ENCODE measurements around the gene AOPEP.

The AOPEP gene

DNA sequence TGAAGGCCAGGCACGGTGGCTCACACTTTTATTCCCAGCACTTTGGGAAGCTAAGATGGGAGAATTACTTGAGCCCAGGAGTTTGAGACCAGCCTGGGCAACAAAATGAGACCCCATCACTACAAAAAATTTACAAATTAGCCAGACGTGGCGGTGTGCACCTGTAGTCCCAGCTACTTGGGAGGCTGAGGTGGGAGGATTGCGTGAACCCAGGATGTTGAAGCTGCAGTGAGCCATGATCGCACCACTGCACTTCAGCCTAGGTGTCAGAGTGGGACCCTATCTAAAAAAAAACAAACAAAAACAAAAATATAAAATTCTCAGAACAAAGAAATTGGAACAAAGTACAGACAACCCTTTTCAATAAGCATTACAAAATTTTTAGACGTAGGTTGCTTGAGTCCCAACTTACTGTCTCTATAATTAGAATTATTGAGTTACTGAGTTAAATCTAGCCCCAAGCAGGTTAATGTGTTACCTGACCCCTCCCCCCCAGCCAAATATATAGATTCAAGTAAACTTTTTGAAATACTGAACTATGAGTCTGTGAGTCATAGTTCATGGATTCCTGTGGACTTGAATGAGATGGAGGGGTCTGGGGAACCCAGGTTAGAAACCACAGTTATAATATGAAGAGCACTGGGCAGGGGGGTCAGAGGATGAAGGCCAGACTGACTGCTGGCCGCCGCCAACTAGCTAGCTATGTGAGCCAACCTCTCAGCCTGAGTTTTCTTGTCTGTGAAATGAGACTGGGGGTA lies 173.1 kb downstream of the AOPEP start:
- DNase-seq (ENCODE audit: low read depth in 3 of 3) = no peak

GRCh38 chr9:94900222-94901018 lies 173.9 kb downstream of the AOPEP start:
- DNase-seq (ENCODE audit: low read depth in 3 of 3) = no peak

- DNase-seq (ENCODE audit: low read depth in 3 of 3) = no peak
Measured at GRCh38 chr9:94901019-94901363, 174.5 kb downstream of the AOPEP start.

- no peak for DNase-seq (ENCODE audit: low read depth in 3 of 3)
Measured at GRCh38 chr9:94903961-94904421, 177.5 kb downstream of the AOPEP start.

GRCh38 chr9:94904806-94905205 lies 178.3 kb downstream of the AOPEP start:
- no peak for DNase-seq (ENCODE audit: low read depth in 3 of 3)

DNA sequence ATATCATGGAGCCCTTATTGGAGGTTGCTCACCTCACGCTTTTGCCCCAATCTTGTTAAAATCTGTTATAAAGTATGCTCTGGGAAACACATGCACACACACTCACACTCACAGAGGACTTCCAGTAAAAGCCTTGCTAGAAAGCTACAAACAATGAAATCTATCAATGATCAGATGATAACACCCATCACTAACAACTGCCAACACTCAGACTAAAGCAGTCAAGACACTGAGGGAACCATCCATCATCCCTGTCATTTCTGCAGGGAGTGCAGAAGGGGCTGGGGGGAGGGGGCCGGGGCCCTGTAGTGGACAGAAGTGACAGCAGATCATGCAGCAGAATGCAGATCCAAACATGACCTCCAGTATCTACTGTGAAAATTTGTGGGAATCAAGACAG lies 179.1 kb downstream of the AOPEP start:
- no peak for DNase-seq (ENCODE audit: low read depth in 3 of 3)

DNA sequence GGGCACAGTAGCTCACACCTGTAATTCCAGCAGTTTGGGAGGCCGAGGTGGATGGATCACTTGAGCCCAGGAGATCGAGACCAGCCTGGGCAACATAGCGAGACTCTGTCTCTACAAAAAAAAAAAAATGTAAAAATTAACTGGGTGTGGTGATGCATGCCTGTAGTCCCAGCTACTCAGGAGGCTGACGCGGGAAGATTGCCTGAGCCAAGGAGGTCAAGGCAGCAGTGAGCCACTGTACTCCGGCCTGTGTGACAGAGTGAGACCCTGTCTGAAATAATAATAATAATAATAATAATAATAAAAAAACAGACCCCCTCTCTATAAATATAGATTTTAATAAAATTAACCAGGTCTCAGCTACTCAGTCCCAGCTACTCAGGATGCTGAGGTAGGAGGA lies 179.7 kb downstream of the AOPEP start:
- no peak for DNase-seq (ENCODE audit: low read depth in 3 of 3)

- no peak for DNase-seq (ENCODE audit: low read depth in 3 of 3)
Measured at GRCh38 chr9:94906713-94907112, 180.2 kb downstream of the AOPEP start.

- no peak for DNase-seq (ENCODE audit: low read depth in 3 of 3)
Measured at GRCh38 chr9:94907264-94907936, 180.9 kb downstream of the AOPEP start.

DNA sequence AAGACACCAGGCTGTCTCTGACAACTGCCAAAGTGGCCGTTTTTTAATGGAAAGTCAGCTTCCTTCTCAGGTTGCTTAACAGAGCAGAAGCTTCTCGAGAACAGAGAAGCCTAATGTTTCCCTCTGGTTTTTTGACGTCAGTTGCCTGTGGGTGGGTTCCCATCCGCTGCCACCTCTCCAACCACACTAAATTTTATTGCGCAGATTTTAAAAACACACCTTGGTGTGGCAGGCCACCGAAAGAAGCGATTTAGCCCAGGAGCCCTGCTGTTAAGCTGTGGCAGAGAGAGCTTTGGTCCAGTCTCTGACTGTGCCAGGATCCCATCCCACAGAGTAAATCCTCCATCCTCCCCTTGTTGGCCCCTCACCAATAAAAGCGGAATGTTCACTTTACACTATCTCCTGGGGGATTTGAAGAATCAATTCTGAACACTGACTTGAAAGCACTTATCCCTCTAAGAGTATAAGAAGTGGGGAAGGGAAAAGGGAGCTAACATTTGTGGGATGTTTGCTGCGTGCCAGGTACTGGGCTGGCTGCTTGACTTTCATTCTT lies 181.6 kb downstream of the AOPEP start:
- no peak for DNase-seq (ENCODE audit: low read depth in 3 of 3)

DNA sequence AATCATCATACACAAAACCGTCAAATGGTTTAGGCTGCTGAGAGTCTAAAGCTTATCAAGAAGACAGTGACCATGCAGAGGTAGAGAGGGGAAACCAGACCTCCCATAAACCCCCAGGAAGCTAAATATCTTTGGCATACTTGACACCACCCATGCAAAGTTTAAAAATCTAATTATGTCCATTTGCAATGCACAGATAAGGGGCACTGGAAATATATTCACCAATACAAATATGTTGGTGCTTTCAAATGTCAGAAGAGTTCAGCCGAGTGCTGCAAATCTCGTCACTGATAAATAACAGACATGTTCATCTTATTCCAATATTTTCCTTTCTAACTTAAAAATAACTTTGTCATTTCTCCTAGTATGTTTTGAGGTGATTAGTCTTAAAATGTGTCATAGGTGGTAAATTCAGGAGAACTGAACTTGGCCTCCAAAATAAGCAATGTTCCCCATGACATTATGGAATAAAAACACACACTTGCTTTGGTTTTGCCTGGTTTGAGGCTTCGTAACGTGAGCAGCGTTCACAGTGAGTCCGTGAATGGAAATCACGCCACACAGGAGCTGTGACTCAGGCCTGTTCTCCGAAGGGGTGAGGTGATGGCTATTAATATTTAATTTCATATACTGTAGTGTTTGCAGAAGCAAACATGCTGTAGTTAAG lies 182.2 kb downstream of the AOPEP start:
- no peak for DNase-seq (ENCODE audit: low read depth in 3 of 3)

DNA sequence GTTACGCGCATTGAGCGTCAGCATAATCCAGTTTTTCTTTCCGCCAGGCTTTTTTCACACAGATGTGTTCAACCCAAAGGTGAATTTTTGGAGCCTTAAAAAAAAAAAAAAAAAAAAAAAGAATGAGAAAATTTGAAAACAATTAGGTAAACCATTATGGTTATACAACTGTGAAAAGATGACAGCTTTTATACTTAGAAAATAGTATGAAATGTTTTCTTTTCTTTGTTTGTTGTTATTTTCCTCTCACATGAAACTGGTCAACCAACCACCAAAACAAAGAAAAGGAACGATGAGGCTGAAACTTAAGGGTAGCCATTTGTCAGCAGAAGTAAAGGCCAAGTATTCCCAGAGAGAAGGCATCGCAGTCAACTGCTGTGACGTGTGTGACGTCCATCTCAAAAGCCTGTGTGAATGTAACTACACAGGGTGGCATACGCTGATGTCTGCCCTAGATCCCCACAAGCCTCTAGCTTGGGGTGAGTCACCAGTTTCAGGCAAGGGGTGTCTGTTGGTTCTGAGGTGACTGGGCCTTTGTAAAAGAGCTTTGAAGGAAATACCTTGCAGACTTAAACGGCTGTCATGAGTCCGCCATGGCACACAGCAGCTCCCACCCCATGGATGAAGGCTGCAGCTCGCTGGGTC lies 182.9 kb downstream of the AOPEP start:
- DNase-seq (ENCODE audit: low read depth in 3 of 3) = peak in 1 of 3 donors; percentile 32

DNA sequence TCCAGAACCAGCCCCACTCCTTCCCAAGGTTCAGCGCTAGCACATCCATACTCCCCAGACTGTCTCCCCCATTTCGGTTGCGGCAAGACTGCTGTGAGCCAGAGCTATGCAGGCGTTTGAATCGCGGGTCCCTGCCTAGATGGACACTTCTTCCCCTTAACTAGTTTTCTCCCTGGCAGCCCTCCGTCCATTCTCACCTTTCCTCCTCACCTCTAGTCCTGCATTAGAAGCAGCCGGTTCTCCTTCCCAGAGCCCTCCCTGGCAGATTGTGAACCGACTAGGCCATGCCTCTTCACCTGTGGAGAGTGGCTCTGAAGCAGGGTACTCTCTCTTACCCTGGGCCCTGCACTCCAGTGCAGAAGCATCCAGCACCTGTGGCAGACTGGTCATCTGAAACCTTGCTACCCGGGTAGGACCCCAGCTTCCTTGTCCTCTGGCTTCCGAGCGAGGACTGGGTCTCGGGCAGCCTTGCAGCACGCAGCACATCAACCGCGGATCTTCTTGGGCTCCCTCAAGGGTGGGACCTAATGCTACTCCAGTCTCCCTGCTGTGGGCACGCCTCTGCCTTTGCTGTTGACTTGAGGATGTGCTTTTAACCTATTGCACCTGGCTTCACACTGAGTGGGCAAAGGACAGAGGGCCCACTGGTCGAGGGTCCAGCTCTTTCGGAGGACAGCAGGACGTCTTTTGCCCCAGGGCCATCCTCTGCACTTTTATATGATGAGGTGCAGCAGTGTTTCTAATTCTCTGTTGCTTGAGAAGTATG lies 183.6 kb downstream of the AOPEP start:
- DNase-seq (ENCODE audit: low read depth in 3 of 3) = no peak

DNA sequence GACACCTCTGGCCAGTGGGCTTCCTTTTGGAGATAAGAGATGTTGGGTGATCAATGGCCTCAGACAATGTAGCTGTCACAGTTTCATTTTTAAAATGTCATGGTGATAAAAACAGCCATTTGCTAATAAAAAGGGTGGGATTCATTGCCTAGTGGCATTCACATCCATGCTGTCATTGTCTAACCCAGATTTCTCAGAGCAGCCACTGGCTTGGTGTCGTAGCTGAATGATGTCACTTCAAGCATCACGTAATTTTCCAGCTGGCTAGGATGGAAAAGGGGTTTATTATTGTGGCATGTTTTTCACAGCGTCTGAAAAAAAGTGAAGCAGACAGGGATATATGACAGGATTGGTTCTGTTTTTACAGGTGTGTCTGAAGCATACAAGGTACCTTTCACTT lies 184.7 kb downstream of the AOPEP start:
- no peak for DNase-seq (ENCODE audit: low read depth in 3 of 3)

GRCh38 chr9:94911986-94912635 lies 185.6 kb downstream of the AOPEP start:
- no peak for DNase-seq (ENCODE audit: low read depth in 3 of 3)

- DNase-seq (ENCODE audit: low read depth in 3 of 3) = no peak
Measured at GRCh38 chr9:94912700-94913249, 186.3 kb downstream of the AOPEP start.

- DNase-seq (ENCODE audit: low read depth in 3 of 3) = no peak
Measured at GRCh38 chr9:94913550-94913949, 187.1 kb downstream of the AOPEP start.

DNA sequence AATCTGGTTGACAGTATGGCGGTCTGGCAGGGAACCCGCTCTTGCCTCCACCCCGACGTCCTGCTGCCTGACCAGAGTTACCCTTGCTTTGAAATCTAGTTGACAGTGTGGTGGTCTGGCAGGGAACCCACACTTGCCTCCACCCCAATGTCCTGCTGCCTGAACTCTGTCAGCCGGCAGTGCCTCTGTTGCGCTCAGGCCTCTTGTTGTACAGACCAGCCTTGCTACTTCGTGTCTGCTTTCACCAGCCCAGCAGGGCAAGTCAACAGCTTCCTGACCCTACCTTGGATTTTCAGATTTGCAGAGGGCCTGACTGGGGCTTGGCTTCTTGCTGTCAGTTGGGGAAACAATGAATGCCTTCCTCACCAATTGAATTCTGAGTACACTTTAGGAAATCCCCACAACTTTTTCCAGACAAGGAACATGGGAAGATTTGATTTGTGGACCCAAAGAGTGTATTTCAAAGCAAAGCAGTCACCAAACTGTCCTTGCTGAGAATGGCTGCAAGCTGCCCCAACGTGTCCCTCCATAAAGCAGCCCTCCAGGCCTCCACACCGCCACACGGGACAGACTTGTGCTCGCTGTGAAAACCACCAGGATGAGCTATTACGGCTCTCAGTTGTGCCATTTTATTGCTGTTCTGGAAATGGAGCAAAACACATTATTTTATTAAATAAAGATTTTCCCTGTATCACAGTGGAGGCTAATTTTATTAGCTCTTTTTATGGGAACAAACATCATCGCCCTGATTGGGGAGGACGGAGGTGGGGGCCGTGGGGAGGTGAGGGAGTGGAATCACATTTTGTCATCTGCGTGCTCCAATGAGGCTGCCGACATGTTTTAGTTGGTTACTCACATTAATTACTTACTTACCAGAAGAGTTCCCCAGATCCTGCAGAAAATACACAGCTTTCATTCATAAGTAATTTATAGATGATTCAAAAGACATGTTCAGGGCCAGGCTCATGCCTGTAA lies 189.3 kb downstream of the AOPEP start:
- DNase-seq (ENCODE audit: low read depth in 3 of 3) = no peak

Data from stimulated activated CD4-positive, alpha-beta T cell treated with anti-CD3 and anti-CD28 coated beads, TNF-alpha, amount 100 ng/mL, for 48 hours (primary cell).